Measurements from ENCODE around the gene ASCL5. TPM values are rescaled to one million over a fixed set of nuclear protein-coding genes. Genes with fewer than 3 reads are reported as not detected.

Gene ASCL5
- total RNA-seq, 1 donor from 2014 or later = not detected

- intact Hi-C loops (cut with micrococcal nuclease) = loop anchor here (1.0 to 2.0 kb wide), 5 partner anchors 17 to 533 kb away; partner anchors contain the start of genes KIF14 and KIF21B
These were observed 26.7 kb upstream of the ASCL5 start for GRCh38 chr1:201153474-201154388.

- intact Hi-C loops (cut with micrococcal nuclease) = loop anchor here (1.0 kb wide), 1 partner anchor 74 kb away; no protein-coding TSS in a partner anchor
These were observed 22.4 kb upstream of the ASCL5 start for GRCh38 chr1:201149400-201149799.

- intact Hi-C loops (cut with micrococcal nuclease) = no loop called here
These were observed 20.5 kb upstream of the ASCL5 start for GRCh38 chr1:201147396-201148015.

- intact Hi-C loops (cut with micrococcal nuclease) = no loop called here
These were observed 19.8 kb upstream of the ASCL5 start for GRCh38 chr1:201146626-201147390.

GRCh38 chr1:201145816-201146215 lies 18.8 kb upstream of the ASCL5 start:
- intact Hi-C loops (cut with micrococcal nuclease) = no loop called here

GRCh38 chr1:201145132-201145531 lies 18.1 kb upstream of the ASCL5 start:
- intact Hi-C loops (cut with micrococcal nuclease) = no loop called here

GRCh38 chr1:201144701-201145100 lies 17.7 kb upstream of the ASCL5 start:
- intact Hi-C loops (cut with micrococcal nuclease) = no loop called here

- intact Hi-C loops (cut with micrococcal nuclease) = no loop called here
These were observed 17.0 kb upstream of the ASCL5 start for GRCh38 chr1:201143726-201144635.

- intact Hi-C loops (cut with micrococcal nuclease) = no loop called here
These were observed 16.1 kb upstream of the ASCL5 start for GRCh38 chr1:201142849-201143725.

- intact Hi-C loops (cut with micrococcal nuclease) = no loop called here
These were observed 15.2 kb upstream of the ASCL5 start for GRCh38 chr1:201142011-201142848.

GRCh38 chr1:201141418-201141817 lies 14.4 kb upstream of the ASCL5 start:
- intact Hi-C loops (cut with micrococcal nuclease) = no loop called here

- intact Hi-C loops (cut with micrococcal nuclease) = no loop called here
These were observed 13.9 kb upstream of the ASCL5 start for GRCh38 chr1:201140941-201141260.

- intact Hi-C loops (cut with micrococcal nuclease) = no loop called here
These were observed 13.4 kb upstream of the ASCL5 start for GRCh38 chr1:201140235-201140940.

- intact Hi-C loops (cut with micrococcal nuclease) = no loop called here
These were observed 12.8 kb upstream of the ASCL5 start for GRCh38 chr1:201139756-201140155.

GRCh38 chr1:201139306-201139705 lies 12.3 kb upstream of the ASCL5 start:
- intact Hi-C loops (cut with micrococcal nuclease) = no loop called here

- intact Hi-C loops (cut with micrococcal nuclease) = no loop called here
These were observed 11.4 kb upstream of the ASCL5 start for GRCh38 chr1:201138311-201138840.

GRCh38 chr1:201137579-201138310 lies 10.8 kb upstream of the ASCL5 start:
- intact Hi-C loops (cut with micrococcal nuclease) = no loop called here

Measured in T-helper 2 cell treated with Interferon-gamma antibody and Interleukin-4, amounts not matched to agents 100 ng/mL and 5 ng/mL, for 36 hours (primary cell).